ENCODE measurements around the gene HNRNPH1. TPM values are rescaled to one million over a fixed set of nuclear protein-coding genes. Genes with fewer than 3 reads are reported as not detected.
A peak's percentile ranks its signal among the peaks of the same experiment; 100 is the strongest.

The HNRNPH1 gene
- total and polyA plus RNA-seq, 2 of the 13 experiments (the other 11 are each of a cell fraction or from before 2014, with no cell fraction given): 382 to 1,064 TPM

DNA sequence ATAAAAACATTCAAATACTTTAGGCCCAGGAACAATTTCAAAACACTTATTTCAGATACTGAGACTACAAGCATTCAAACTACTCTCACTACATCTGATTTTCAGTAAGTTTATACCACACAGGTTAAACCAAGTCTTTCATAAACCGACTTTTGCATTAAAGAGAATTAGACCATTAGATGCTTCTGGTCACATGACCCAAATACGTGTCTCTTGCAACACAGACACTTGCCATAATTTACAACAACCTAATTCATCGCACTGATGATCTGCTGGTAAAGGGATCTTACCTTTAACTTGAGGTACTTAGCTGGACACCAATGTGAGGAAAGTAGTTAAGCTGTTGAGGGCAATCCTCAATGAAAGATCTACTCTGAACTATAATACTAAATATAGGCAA, 3.2 kb downstream of the HNRNPH1 start (continued):
- TF ChIP-seq ZNF407 (CRISPR knock-in tag; IDR thresholded peaks at IDR 0.05; ENCODE audit: not compliant biosample characterization): no peak

DNA sequence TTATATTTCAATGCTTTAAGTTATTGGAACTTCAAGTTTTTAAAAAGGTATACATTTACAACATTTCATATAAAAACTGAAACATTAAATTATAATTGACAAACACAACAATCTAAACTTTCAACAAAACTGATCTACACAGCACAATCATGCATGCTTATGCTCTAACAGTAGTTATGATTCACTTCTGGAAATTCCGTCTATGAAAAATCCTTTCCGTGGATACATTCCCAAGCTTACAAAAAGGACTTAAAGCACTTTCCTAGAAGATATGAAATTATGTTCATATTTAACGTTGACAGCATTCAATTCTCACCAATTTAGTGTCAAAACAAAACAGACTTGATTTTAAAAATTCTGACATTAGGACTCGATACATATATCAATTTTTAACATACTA, 3.7 kb downstream of the HNRNPH1 start:
- intact Hi-C loops (cut with micrococcal nuclease; ENCODE audit: unreplicated experiment): loop anchor here (5.0 kb wide), 1 partner anchor 78 kb away; the partner anchor contains the start of gene CANX
- CTCF ChIA-PET (ENCODE audit: low intra/inter-chr PET ratio, low total read pairs): no interaction called here

More for the DNA sequence above, 3.7 kb downstream of the HNRNPH1 start:
- BruUV-seq (replicated peaks): no TSS peak
- Histone ChIP-seq H3K27ac (ENCODE audit: extremely low read length, insufficient read depth, low read length) (no peak overlapping the region), H3K27me3 (ENCODE audit: control insufficient read depth in 1 of 2, insufficient read depth in 2 of 2, low read length in 2 of 2) (no peaks in the 10 kb centered on the region; a peak in 1 of 5 replicates), H2AFZ (ENCODE audit: low read length) (no peak overlapping the region), H3K4me3 (replicated peaks in 1 of 3; ENCODE audit: insufficient read depth in 1 of 3, low read depth in 2 of 3, low read length in 3 of 3) (peak overlapping the region; percentile 84 to 99 (median 96); a peak in 5 of 6 replicates), H3K4me1 (ENCODE audit: insufficient read depth, low read length) (peaks cover 68% of the 10 kb centered on the region), H4K20me1 (ENCODE audit: insufficient read depth, low read length) (peaks cover 84% of the 10 kb centered on the region), H3K4me2 (ENCODE audit: low read depth, low read length) (peak overlapping the region; percentile 99), H3K9ac (ENCODE audit: insufficient read depth, low read depth, low read length) (peak overlapping the region; percentile 37; the same call in 1 of the 2 replicates), H3K79me2 (ENCODE audit: insufficient read depth, low read length) (peaks cover 81% of the 10 kb centered on the region), H3K36me3 (replicated peaks in 1 of 2; ENCODE audit: control insufficient read depth in 1 of 2, insufficient read depth in 2 of 2, low read length in 2 of 2) (peaks cover 22 to 63% of the 10 kb centered on the region in 2 experiments), H3K9me3 (ENCODE audit: low read length) (no peaks in the 10 kb centered on the region)
- POLR2A ChIA-PET: interaction anchor here (3.3 kb wide), 1 partner anchor 11 kb away, joined by 19 read pairs; no protein-coding TSS in a partner anchor
- no peak for ATAC-seq
- 20% methylated on average over 4 of the region's 4 CpGs for WGBS (ENCODE audit: low lambda C conversion rate)
- no peak for FAIRE-seq
- DNase-seq (ENCODE audit: low spot score): no peak
- no peak for TF ChIP-seq HNRNPUL1 (IDR thresholded peaks at IDR 0.05; ENCODE audit: low read depth, low read length)
- TF ChIP-seq SPEN (CRISPR knock-in tag; IDR thresholded peaks at IDR 0.05; ENCODE audit: low read depth): no peak
- no peak for TF ChIP-seq FOSL1 (CRISPR knock-in tag; IDR thresholded peaks at IDR 0.05; ENCODE audit: borderline replicate concordance)
- TF ChIP-seq ATAD3A (CRISPR knock-in tag; IDR thresholded peaks at IDR 0.05): no peak
- in situ Hi-C loops (cut with HindIII; ENCODE audit: extremely low pct_ligation_motif_present, low pct_unique_long_range_greater_than_20kb): no loop called here

All from HepG2 (cell line).